Keratinocyte (primary cell): ENCODE data around the gene NHSL2. TPM values are rescaled to one million over a fixed set of nuclear protein-coding genes. Genes with fewer than 3 reads are reported as not detected.
A peak's percentile ranks its signal among the peaks of the same experiment; 100 is the strongest.

Experiments used
- DNase-seq: peaks from one replicate; pipeline ENCODE4 v3.0.0-alpha.2; 2011; ENCODE audit warnings: low read depth, missing footprints, low spot score
- FAIRE-seq: peaks from 2 replicates; lab custom pipeline; 2011; peaks lifted over from hg19 to GRCh38; lab: Jason Lieb, UNC
- H2AFZ ChIP-seq: 2 replicates; pipeline ENCODE4 v1.6.0; 2012; ENCODE audit warnings: low read length, control low read depth, inconsistent platforms; ENCODE audit not compliant: control insufficient read depth
- H3K27ac ChIP-seq: 2 replicates; pipeline ENCODE4 v1.5.1; 2011; ENCODE audit warnings: low read length; ENCODE audit not compliant: control insufficient read depth, insufficient read depth
- H3K27me3 ChIP-seq: 3 replicates; pipeline ENCODE4 v1.6.0; 2011; ENCODE audit warnings: low read length; ENCODE audit not compliant: control insufficient read depth, insufficient read depth; ENCODE audit errors: extremely low read depth
- H3K36me3 ChIP-seq, 2 experiments: 2 replicates in 1 of 2; 3 replicates in 1 of 2; pipeline ENCODE4 v1.5.1; 2011; ENCODE audit warnings: low read length in 2 of 2, mild to moderate bottlenecking in 1 of 2; ENCODE audit not compliant: control insufficient read depth in 2 of 2, insufficient read depth in 2 of 2; ENCODE audit errors: extremely low read depth in 1 of 2
- H3K4me1 ChIP-seq: 3 replicates; pipeline ENCODE4 v1.5.1; 2011; ENCODE audit warnings: low read length; ENCODE audit not compliant: control insufficient read depth, insufficient read depth; ENCODE audit errors: extremely low read depth
- H3K4me2 ChIP-seq: 3 replicates; pipeline ENCODE4 v1.6.0; 2011; ENCODE audit warnings: low read depth, low read length; ENCODE audit not compliant: control insufficient read depth, insufficient read depth; ENCODE audit errors: extremely low read depth
- H3K4me3 ChIP-seq, 3 experiments: fragments of 200-600 bp in 1 of 3; sonication (generic) in 1 of 3; 2 replicates in 2 of 3; 3 replicates in 1 of 3; pipeline ENCODE4 v1.5.1; 2011 to 2016; ENCODE audit warnings: low read length in 3 of 3, mild to moderate bottlenecking in 3 of 3, control low read depth in 2 of 3, inconsistent platforms in 1 of 3, low read depth in 1 of 3, mixed read lengths in 1 of 3, mixed run types in 1 of 3, moderate library complexity in 1 of 3; ENCODE audit not compliant: control insufficient read depth in 2 of 3, insufficient read depth in 2 of 3; ENCODE audit errors: extremely low read depth in 1 of 3
- H3K79me2 ChIP-seq: 2 replicates; pipeline ENCODE4 v1.6.0; 2012; ENCODE audit warnings: low read length; ENCODE audit not compliant: control insufficient read depth, insufficient read depth
- H3K9ac ChIP-seq: 3 replicates; pipeline ENCODE4 v1.6.0; 2011; ENCODE audit warnings: low read length; ENCODE audit not compliant: control insufficient read depth, insufficient read depth; ENCODE audit errors: extremely low read depth
- H3K9me1 ChIP-seq: 3 replicates; pipeline ENCODE4 v1.6.0; 2011; ENCODE audit warnings: low read length; ENCODE audit not compliant: control insufficient read depth, insufficient read depth; ENCODE audit errors: extremely low read depth
- H3K9me3 ChIP-seq: 2 replicates; pipeline ENCODE4 v1.5.1; 2012; ENCODE audit warnings: low read depth, low read length; ENCODE audit not compliant: control insufficient read depth
- H4K20me1 ChIP-seq: 3 replicates; pipeline ENCODE4 v1.6.0; 2011; ENCODE audit warnings: low read length; ENCODE audit not compliant: control insufficient read depth, insufficient read depth; ENCODE audit errors: extremely low read depth
- EZH2 ChIP-seq: IDR thresholded peaks from one replicate; pipeline ENCODE4 v1.6.1; 2012; ENCODE audit warnings: inconsistent platforms, mild to moderate bottlenecking, low read length, moderate library complexity
- dilution Hi-C: fragments of 300-500 bp; cut with MboI; formaldehyde crosslinking; loops from one replicate; pipeline ENCODE4 v1.7.0; 2020; ENCODE audit warnings: low sequenced_read_pairs; ENCODE audit not compliant: extremely low pct_ligation_motif_present
- polyA plus RNA-seq, 5 experiments: library from polyadenylated mRNA; depleted of rRNA in 3 of 5; stranded (reverse) in 3 of 5; stranded (forward) in 1 of 5; unstranded in 1 of 5; fragments of >200 nt; gene quantifications; 1 replicate in 1 of 5; 2 replicates in 3 of 5; 3 replicates in 1 of 5; pipeline versions ENCODE4 v1.2.1 to v1.2.3, GENCODE V29; 2011 to 2012; ENCODE audit warnings: missing spikeins in 2 of 5, low read depth in 1 of 5, low replicate concordance in 1 of 5
- TF ChIP-seq, protein P1 (sequence below), 3 experiments: IDR thresholded peaks in 1 of 3; conservative IDR thresholded peaks in 1 of 3; optimal IDR thresholded peaks in 1 of 3; 2 replicates in 2 of 3; 3 replicates in 1 of 3; pipeline versions ENCODE3 to v1.5.1; 2011; ENCODE audit warnings: low read length in 3 of 3, mild to moderate bottlenecking in 3 of 3, moderate library complexity in 2 of 3, control low read depth in 1 of 3, inconsistent platforms in 1 of 3; ENCODE audit not compliant: insufficient read depth in 2 of 3; ENCODE audit errors: extremely low read depth in 1 of 3

Gene NHSL2
- polyA plus RNA-seq, 1 donor (not counting 4 experiments of a cell fraction or from before 2014, with no cell fraction given), result 0.04 TPM

- H3K4me1 ChIP-seq, result no peaks in the 10 kb centered on the region
- peaks cover 17% of the 10 kb centered on the region for H3K27me3 ChIP-seq
- H3K36me3 ChIP-seq, result no peaks in the 10 kb centered on the region
- H3K4me3 ChIP-seq, result no peak overlapping the region
- H3K4me2 ChIP-seq, result no peak overlapping the region
- no peak overlapping the region for H2AFZ ChIP-seq
- FAIRE-seq (no peak), DNase-seq (no peak)
- H3K9me3 ChIP-seq, result peaks cover 3% of the 10 kb centered on the region
- no peak overlapping the region for H3K27ac ChIP-seq
- H4K20me1 ChIP-seq, result no peaks in the 10 kb centered on the region
- no peaks in the 10 kb centered on the region for H3K79me2 ChIP-seq
- dilution Hi-C loops, result no loop called here
- no peaks in the 10 kb centered on the region for H3K9me1 ChIP-seq
- TF ChIP-seq EZH2, result no peak
- TF ChIP-seq, protein P1, sequence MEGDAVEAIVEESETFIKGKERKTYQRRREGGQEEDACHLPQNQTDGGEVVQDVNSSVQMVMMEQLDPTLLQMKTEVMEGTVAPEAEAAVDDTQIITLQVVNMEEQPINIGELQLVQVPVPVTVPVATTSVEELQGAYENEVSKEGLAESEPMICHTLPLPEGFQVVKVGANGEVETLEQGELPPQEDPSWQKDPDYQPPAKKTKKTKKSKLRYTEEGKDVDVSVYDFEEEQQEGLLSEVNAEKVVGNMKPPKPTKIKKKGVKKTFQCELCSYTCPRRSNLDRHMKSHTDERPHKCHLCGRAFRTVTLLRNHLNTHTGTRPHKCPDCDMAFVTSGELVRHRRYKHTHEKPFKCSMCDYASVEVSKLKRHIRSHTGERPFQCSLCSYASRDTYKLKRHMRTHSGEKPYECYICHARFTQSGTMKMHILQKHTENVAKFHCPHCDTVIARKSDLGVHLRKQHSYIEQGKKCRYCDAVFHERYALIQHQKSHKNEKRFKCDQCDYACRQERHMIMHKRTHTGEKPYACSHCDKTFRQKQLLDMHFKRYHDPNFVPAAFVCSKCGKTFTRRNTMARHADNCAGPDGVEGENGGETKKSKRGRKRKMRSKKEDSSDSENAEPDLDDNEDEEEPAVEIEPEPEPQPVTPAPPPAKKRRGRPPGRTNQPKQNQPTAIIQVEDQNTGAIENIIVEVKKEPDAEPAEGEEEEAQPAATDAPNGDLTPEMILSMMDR (optimal IDR thresholded peaks at IDR 0.05 in 1 of 3, IDR thresholded peaks at IDR 0.05 in 1 of 3, conservative IDR thresholded peaks at IDR 0.05 in 1 of 3; ENCODE audit: extremely low read depth in 1 of 3, insufficient read depth in 2 of 3, low read length in 3 of 3), result peak in 2 of 3 experiments; percentile 39 to 47
- H3K9ac ChIP-seq, result no peak overlapping the region
These were observed 40.2 kb upstream of the NHSL2 start for GRCh38 chrX:71870208-71871098.

DNA sequence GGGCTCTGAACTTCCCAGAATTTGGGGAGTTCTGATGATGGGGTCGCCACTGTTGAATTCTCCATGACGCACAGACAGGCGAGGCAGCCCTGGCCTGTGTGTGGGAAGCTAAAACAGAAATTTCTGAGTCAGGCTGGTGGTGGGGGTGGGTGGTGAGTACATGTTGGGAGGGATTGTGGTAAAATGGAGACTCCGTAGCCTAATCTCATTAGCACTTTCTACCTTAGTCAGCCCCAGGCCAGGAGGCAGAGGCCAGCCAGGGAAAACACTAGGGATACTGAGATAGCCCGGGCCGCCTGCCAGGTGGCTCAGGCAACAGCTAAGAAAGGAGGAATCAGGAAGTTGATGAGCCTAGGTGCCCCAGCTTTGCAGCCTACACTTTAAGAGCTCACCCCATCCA lies 39.3 kb upstream of the NHSL2 start:
- no peaks in the 10 kb centered on the region for H3K79me2 ChIP-seq
- H2AFZ ChIP-seq, result no peak overlapping the region
- H3K9me3 ChIP-seq, result peaks cover 3% of the 10 kb centered on the region
- H4K20me1 ChIP-seq, result no peaks in the 10 kb centered on the region
- DNase-seq (no peak), FAIRE-seq (no peak)
- no peaks in the 10 kb centered on the region for H3K36me3 ChIP-seq
- H3K27ac ChIP-seq, result no peak overlapping the region
- H3K27me3 ChIP-seq, result peaks cover 14% of the 10 kb centered on the region
- dilution Hi-C loops, result no loop called here
- no peak for TF ChIP-seq EZH2
- no peaks in the 10 kb centered on the region for H3K9me1 ChIP-seq
- H3K4me1 ChIP-seq, result no peaks in the 10 kb centered on the region
- H3K9ac ChIP-seq, result no peak overlapping the region
- no peak overlapping the region for H3K4me3 ChIP-seq
- no peak overlapping the region for H3K4me2 ChIP-seq
